ENCODE data around the gene SIRPA.

GRCh38 chr20:1872459-1873097 lies 22.6 kb upstream of the SIRPA start:
- no peak for TF ChIP-seq CTCF (conservative IDR thresholded peaks at IDR 0.05 in 1 of 2, IDR thresholded peaks at IDR 0.05 in 1 of 2; ENCODE audit: low read depth in 1 of 2, low read length in 2 of 2)
- no peak for TF ChIP-seq EZH2 (IDR thresholded peaks at IDR 0.05; ENCODE audit: low read length, missing control alignments)

All from fibroblast of lung (primary cell).